ENCODE measurements around the gene FOXP1.
A peak's percentile ranks its signal among the peaks of the same experiment; 100 is the strongest.

Gene FOXP1

GRCh38 chr3:71602256-71602655, 18.7 kb upstream of the FOXP1 start:
- no peak for DNase-seq (ENCODE audit: low read depth)
- TF ChIP-seq CTCF (IDR thresholded peaks at IDR 0.05; ENCODE audit: insufficient read depth, low read depth, low read length, missing control alignments) = no peak
- no peak overlapping the region for H3K4me3 ChIP-seq (ENCODE audit: low read length)

- DNase-seq (ENCODE audit: low read depth) = peak; percentile 83
- no peak for TF ChIP-seq CTCF (IDR thresholded peaks at IDR 0.05; ENCODE audit: insufficient read depth, low read depth, low read length, missing control alignments)
- H3K4me3 ChIP-seq (ENCODE audit: low read length) = no peak overlapping the region
Observed at GRCh38 chr3:71601811-71602210, 18.3 kb upstream of the FOXP1 start.

- no peak for DNase-seq (ENCODE audit: low read depth)
- no peak for TF ChIP-seq CTCF (IDR thresholded peaks at IDR 0.05; ENCODE audit: insufficient read depth, low read depth, low read length, missing control alignments)
- no peak overlapping the region for H3K4me3 ChIP-seq (ENCODE audit: low read length)
Observed at GRCh38 chr3:71600646-71601288, 17.2 kb upstream of the FOXP1 start.

- TF ChIP-seq CTCF (IDR thresholded peaks at IDR 0.05; ENCODE audit: insufficient read depth, low read depth, low read length, missing control alignments) = no peak
- no peak overlapping the region for H3K4me3 ChIP-seq (ENCODE audit: low read length)
- DNase-seq (ENCODE audit: low read depth) = no peak
Observed at GRCh38 chr3:71599416-71599815, 15.9 kb upstream of the FOXP1 start.

GRCh38 chr3:71598292-71598691, 14.8 kb upstream of the FOXP1 start:
- no peak for DNase-seq (ENCODE audit: low read depth)
- H3K4me3 ChIP-seq (ENCODE audit: low read length) = no peak overlapping the region
- TF ChIP-seq CTCF (IDR thresholded peaks at IDR 0.05; ENCODE audit: insufficient read depth, low read depth, low read length, missing control alignments) = no peak

GRCh38 chr3:71597286-71597685, 13.8 kb upstream of the FOXP1 start:
- TF ChIP-seq CTCF (IDR thresholded peaks at IDR 0.05; ENCODE audit: insufficient read depth, low read depth, low read length, missing control alignments) = no peak
- no peak overlapping the region for H3K4me3 ChIP-seq (ENCODE audit: low read length)
- peak; percentile 14 for DNase-seq (ENCODE audit: low read depth)

- DNase-seq (ENCODE audit: low read depth) = no peak
- no peak for TF ChIP-seq CTCF (IDR thresholded peaks at IDR 0.05; ENCODE audit: insufficient read depth, low read depth, low read length, missing control alignments)
- no peak overlapping the region for H3K4me3 ChIP-seq (ENCODE audit: low read length)
Observed at GRCh38 chr3:71593106-71593505, 9.6 kb upstream of the FOXP1 start.

All from epithelial cell of esophagus (primary cell).